SKM-1 (cell line): ENCODE measurements around the gene MSH4.
"Not testable (repeated sequence)": the region's sequence is repeated elsewhere in the genome, so short reads cannot be mapped to it uniquely, and the experiment has no call there.

Experiments
- DNase-seq: peaks from one replicate; lab custom pipeline; 2025; ENCODE audit not compliant: unreplicated experiment; lab: John Stamatoyannopoulos, UW

MSH4 gene

GRCh38 chr1:75796376-75797272, at the start of gene MSH4:
Gene MSH4, plus strand, starts transcription at chr1:75796882. Its CDS starts 104 bp downstream, at chr1:75796986.
- no peak for DNase-seq

GRCh38 chr1:75757210-75757609, 39.5 kb upstream of the MSH4 start:
- DNase-seq: not testable (repeated sequence)

DNA sequence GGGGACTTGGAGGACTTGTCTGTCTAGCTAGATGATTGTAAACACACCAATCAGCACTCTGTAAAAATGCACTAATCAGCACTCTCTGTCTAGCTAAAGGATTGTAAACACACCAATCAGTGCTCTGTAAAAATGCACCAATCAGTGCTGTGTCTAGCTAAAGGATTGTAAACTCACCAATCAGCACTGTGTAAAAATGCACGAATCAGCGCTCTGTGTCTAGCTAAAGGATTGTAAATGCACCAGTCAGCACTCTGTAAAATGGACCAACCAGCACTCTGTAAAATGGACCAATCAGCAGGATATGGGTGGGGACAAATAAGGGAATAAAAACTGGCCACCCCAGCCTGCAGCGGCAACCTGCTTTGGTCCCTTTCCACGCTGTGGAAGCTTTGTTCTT, 38.1 kb upstream of the MSH4 start:
- DNase-seq: not testable (repeated sequence)

DNA sequence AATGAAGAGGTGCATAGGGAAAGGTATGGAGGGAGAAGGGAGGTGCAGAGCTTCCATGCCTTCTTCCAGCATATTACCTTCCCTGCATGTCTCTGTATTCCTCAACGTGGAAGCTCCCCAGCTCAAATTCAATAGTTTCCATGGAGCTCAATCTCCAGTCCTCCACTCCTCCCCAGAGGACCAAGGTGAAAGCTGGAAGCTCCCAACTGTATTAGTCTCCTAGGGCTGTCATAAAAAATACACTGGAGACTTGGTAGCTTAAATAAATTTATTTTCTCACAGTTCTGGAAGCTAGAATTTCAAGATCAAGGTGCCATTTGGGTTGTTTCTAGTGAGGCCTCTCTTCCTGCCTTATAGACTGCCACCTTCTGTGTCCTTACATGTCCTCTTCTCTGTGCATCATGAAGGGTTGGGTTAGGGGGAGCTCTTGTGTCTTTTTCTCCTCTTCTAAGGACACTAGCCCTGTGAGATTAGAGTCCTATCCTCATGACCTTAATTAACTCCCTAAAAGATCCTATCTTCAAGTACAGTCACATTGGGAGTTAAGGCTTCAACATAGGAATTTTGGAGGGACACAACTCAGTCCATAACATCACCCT, 32.5 kb upstream of the MSH4 start:
- DNase-seq: no peak

DNA sequence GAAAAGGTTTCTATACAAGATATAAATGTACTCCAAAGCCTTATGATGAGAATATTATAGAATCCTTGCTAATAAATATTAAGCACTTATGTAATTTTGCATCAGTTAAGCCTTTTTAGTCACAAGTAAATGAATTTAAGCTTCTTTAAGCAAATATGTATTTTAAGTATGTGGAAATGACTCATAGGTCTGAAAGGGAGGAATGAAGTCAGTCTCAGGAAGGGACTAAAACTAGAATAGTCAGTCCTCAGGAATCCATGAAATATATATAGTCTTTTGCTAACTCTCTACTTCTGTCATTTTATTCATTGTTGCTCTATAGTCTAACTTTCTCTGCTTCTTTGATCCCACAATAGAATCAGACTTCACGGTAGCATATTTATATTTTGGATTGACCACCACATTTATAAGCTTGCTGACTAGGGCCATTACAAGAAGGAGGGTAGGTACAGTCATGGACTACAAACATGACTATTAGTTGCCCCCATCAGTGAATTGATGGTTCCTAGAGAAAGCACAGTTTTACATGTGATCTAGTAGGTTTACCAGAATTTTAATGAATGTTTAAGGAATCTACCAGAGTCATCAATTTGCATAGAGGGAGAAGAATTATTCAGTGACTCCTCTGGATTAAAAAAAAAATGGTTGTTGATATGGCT, 30.9 kb upstream of the MSH4 start:
- DNase-seq: no peak

GRCh38 chr1:75768016-75768415, 28.7 kb upstream of the MSH4 start:
- no peak for DNase-seq

GRCh38 chr1:75770761-75771160, 25.9 kb upstream of the MSH4 start:
- no peak for DNase-seq

GRCh38 chr1:75771978-75772377, 24.7 kb upstream of the MSH4 start:
- DNase-seq: no peak

DNA sequence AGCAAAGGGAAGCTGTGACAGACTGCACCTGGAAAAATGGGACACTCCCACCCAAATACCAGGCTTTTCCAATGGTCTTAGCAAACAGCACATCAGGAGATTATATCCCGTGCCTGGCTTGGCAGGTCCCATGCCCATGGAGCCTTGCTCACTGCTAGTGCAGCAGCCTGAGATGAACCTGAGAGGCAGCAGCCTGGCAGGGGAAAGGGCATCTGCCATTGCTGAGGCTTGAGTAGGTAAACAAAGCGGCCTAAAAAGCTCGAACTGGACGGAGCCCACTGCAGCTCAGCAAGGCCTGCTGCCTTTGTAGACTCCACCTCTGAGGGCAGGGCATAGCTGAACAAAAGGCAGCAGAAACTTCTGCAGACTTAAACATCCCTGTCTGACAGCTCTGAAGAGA, 18.9 kb upstream of the MSH4 start:
- not testable (repeated sequence) for DNase-seq

- DNase-seq: not testable (repeated sequence)
Observed at GRCh38 chr1:75778694-75779093, 18.0 kb upstream of the MSH4 start.

DNA sequence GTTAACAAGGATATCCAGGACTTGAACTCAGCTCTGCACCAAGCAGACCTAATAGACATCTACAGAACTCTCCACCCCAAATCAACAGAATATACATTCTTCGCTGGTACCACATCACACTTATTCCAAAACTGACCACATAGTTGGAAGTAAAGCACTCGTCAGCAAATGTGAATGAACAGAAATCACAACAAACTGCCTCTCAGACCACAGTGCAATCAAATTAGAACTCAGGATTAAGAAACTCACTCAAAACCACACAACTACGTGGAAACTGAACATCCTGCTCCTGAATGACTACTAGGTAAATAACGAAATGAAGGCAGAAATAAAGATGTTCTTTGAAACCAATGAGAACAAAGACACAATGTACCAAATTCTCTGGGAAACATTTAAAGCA, 16.5 kb upstream of the MSH4 start:
- DNase-seq: not testable (repeated sequence)

GRCh38 chr1:75783920-75784319, 12.8 kb upstream of the MSH4 start:
- not testable (repeated sequence) for DNase-seq

- DNase-seq: no peak
Observed at GRCh38 chr1:75785320-75785982, 11.2 kb upstream of the MSH4 start.

DNA sequence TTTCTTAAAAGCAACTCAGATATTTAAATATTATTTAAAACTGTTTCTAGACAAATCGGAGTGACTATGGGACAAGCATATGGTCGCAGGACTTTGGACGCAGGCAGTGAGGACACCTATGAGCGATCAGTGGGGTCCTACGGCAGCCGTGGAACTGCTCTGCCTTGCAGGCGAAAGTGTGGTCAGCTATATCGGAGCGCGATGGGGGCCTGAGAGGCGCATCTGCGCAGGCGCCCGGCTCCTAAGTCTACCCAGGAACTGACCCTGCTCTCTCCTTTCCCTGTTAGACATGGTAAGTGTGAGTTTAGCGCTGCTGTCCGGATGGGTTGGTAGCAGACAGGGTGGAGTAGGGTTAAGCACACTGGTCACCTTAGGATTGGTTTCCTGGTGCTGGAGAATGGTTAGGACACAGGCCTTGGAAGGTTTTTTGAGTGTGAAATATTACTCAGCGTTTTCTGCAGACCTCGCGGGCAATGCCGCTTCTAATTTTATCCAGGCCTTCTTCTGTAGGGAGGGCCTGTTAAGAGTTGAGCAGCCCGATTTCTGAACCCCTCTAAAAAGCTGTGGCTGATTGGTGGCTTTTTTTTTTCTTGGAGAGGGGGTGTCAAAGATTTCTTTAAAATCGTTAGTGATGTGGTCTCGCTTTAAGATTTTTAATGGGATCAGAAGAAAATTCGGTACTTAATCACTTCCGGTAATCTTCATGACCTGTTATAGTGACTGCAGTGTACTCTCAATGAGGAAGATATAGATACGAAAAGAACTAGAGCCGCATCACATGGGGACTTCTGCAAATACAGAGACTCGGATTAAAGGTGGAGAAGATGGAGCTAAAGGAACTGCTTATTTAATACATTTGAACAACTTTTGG, 10.5 kb upstream of the MSH4 start, which contains the start of gene RABGGTB:
TSS of gene RABGGTB (plus strand) at position 274 of the 871 bp plus-strand sequence. CDS start at position 290, 16 bp downstream.
- DNase-seq: peak; percentile 96

GRCh38 chr1:75786901-75787493, 9.7 kb upstream of the MSH4 start:
- no peak for DNase-seq

GRCh38 chr1:75787524-75787923, 9.2 kb upstream of the MSH4 start:
- DNase-seq: no peak

GRCh38 chr1:75789988-75790387, 6.7 kb upstream of the MSH4 start:
- DNase-seq: no peak

DNA sequence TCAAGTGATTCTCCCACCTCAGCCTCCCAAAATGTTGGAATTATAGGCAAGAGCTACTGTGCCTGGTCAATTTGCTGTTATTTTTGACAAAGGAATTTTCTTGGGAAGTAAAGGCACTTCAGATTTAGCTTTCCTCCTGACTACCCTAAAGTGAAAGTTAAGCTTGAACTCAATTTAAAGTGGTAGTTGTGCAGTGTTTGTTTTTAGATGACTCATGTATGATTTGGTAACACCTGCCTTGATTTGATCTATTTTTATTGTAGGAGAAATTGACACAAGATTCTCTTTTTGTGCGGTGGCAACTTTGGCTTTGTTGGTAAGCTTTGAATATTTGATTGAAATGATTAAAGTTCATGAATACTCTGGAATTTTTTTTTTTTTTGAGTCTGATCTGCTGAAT, 5.7 kb upstream of the MSH4 start:
- no peak for DNase-seq

DNA sequence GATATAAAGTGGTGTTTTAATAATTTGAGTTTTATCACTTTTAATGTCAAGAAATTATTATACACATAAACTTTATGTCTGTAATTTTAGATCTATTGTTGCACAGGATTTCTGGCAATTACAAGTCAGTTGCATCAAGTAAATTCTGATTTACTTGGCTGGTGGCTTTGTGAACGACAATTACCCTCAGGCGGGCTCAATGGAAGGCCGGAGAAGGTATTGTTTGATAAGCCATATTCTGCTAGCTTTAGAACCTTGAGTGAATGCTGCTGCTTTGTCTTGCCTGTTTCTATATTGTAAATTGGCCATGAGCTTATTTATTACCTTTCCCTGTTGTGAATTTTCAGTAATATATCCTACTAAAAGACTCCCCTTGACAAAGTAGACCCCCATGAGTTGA, 4.6 kb upstream of the MSH4 start:
- no peak for DNase-seq

DNA sequence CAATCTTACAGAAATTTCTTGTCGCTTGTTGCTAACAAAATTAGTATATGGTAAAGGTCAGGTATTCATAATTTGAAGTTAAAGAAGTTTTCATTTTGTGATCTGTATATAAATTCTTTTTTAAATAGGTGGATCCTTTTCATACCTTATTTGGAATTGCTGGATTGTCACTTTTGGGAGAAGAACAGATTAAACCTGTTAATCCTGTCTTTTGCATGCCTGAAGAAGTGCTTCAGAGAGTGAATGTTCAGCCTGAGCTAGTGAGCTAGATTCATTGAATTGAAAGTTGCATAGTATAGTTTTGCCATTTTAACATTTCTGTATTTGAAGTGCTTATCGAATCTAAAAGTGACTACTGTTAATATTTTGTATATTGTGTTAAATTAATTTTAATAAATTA, 2.3 kb upstream of the MSH4 start:
- DNase-seq: no peak
